CD1c-positive myeloid dendritic cell (primary cell): ENCODE measurements around the gene KDM4C.

Experiments
- DNase-seq: peaks from one replicate; pipeline ENCODE4 v3.0.0-alpha.2; 2016; ENCODE audit errors: extremely low spot score

KDM4C gene

DNA sequence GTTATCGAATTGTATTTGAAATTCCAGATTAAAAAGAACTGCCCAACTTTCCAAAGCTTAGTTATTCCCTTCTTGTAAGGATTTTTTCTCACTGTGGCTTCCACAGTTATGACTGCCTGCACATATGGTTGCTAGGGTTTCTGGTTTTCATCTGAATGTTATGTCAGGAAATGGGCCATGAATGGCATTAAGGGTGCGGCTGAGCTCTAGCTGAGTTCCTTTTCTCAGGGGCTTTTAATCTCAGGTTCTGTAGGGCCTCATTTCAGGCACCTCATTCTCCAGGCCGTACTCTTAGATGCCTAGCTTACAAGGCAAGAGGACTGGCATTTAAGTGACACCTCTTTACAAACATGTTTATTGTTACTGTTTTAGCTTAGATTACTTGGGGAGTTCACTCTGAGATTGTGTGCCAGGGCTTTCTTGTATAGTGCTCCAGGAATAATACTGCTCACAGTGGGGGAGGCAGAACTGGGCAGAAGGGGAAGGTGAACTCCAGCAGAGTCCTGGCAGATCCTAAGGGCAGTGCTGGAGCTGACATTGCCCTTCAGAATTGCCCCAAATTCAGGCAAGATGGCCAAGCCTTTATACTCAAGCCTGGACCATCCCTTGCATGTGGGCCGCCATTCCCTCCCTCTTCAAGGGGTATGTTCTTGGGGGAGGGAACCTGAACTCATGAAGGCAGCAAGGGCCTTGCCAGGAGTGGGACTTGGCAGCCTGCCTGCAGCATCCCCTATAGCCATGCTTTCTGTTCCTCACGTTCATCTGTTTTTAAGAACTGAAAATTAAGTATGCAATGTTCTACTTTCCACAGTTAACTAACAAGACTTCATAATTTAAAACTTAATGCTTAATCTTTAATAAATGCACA is 111.5 kb downstream of the KDM4C start:
- no peak for DNase-seq

DNA sequence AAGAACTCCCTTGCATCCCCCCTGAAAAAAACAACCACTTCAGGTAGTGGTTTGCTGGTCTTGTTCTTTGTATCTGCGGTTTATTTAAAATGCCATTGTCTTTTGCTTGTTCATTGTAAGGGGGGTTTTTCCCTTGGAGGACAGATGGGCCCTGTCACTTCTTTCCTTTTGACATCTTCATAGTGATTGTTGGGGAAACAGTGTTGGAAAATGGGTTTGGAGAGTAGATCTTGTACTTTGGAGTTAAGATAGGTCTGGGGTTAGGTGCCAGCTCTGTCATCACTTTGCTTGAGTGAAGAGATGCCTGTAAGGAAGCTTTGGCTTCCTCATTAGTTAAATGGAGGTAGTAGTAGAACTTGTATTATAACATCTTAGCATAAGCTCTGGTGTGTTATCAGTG is 112.4 kb downstream of the KDM4C start:
- no peak for DNase-seq

DNA sequence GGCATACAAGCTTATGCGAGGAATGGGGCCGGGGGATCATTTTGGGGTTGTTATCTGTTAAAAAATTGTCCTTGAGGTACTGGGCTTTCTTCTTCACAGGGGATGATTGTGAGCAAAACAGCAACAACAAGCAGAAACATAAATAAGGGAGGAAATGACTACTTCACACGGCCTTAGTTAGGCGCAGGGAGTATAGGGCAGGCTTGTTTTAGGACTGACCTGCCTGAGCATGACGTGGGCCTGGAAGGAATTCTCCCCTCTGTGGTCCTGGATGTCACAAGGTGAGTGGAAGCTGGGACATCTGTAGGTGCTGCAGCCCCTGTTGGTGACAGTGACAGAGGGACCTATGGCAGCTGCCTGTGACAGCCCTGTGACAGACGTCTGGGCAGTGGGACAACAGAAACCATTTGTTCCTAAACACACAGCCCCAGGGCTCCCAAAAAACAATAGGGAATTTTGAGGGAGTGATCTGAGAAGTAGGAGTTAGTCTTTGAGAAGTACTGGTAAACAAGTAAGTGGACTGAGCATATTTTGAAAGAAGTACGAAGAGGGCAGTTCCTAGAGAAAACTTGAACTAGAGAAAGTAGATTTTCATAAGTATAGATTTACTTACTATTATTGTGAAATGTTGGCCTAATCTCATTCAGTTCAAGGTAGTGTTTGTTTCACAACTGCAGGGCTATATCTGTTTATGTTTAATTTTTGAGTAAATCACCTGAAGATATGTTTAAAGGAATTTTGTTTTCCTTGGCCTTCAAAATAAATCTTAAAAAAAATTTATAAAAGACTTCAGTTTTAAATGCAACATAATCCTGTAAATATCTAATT is 113.1 kb downstream of the KDM4C start:
- no peak for DNase-seq

DNA sequence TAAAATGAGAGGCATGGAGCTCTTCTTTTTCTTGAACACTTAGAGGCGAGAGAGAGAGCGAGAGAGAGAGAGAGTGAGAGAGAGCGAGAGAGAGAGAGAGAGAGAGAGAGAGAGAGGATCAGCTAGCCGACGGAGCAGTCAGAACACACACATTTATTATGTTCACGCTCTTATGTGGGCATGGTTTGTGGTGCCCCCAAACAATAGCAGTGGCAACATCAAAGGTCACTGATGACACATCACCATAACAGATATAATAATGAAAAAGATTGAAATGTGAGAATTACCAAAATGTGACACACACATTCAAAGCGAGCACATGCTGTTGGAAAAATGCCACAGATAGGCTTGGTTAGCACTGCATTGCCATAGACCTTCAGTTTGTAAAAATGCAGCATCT is 116.1 kb downstream of the KDM4C start:
- DNase-seq, result no peak

DNA sequence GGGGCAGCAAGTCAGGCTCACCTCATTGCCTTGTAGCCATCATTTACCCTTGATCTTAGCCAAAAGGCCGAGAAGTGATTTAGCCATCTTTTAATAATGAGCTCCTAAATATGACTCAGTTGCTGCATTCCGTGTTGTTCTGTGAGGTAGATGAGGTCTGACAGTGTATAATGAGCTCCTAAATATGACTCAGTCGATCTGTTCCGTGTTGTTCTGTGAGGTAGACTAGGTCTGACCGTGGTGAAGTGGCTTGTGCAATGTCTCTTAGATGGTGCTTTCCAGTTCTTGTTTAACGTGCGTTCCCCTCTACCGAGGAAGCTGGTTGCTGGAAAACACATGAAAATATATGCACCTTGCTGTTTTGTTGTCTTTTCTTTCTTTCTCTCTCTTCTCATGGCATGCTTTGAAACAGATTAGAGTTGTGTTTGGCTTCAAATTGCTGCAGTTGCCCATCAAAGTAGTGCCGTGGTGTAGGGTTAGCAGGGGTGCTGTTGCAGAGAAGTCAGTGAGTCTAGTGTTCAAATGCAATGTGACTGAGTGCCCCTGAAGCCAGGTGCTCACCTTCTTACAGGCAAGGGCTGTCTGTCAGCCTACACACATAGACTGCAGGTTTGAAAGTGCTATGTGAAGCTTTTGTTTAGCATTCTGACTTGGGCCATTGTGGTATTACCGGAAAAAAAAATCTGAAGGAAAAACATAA is 118.6 kb downstream of the KDM4C start:
- DNase-seq, result no peak

DNA sequence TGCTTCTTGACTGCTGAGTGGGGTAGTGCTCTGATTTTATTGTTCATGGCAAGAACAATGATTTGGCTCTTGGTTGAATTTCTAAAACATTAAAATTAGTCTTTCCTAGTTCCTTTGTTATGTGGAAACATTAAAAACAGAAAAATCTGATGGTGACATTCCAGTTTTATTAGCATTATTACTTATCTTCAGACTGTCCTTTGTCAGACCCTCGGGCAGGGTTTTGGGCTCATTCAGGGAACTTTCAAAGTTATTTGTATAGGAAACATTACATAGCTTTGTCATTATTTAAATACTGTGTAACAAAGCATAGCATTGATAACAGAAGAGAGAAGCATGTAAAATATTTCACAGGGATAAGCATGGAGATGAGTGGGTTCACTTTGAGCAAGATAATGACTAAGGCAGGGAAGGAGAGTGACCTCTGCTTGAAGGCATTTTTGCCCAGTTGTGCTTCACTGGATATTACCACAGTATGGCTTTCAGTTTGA is 119.9 kb downstream of the KDM4C start:
- no peak for DNase-seq

DNA sequence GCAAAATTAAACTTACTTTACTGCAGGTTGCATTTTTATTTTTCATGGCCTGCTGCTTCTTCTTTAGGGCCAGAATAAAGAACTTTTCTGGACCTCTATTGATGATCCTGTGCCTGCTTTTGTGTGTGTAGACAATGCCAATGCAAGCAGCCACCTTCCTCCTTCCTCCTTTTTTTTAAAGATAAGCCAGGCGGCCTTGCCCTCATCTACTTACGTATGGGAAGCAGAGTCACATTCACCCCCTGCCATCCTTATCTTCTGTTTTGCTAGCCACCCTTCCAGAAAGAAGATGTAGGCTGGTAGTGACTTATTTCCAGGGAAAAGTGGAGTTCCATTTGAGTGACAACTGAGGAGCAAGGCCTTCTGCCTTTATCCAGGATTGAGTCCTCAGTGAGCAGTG is 122.9 kb downstream of the KDM4C start:
- DNase-seq, result no peak

DNA sequence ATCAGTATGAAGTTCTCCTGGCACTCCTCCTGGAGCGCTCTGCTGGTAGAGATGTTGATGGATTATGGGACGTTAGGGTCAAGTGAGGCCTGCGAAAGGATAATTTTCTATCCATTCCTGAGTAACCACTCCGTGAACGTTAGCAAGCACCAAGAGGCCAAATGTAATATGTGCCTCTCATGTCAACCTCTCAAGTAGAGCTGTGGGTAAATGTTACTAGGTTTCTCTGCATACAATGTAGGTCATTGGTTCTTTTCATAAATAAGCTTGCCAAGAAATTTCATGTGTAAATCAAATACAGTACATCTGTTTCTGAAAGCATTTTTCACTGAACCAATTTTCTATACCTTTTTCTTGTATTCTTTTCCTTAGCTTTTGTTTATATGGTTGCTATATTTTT is 126.3 kb downstream of the KDM4C start:
- DNase-seq, result no peak

DNA sequence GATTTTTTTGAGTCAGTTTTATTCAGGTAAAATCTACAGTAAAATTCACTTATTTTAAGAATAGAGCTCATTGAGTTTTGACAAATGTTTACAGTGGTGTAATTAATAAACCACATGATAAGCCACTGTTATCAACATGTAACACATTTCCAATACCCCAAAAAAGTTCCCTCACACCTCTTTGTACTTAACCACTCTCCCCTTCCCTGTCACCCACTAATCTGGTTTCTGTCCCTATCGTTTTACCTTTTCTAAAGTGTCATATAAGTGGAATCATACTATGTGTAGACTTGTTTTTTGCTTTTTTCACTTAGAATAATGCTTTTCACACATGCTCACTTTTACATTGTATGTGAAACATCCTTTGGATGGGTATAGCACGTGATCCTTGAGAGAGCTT is 127.2 kb downstream of the KDM4C start:
- DNase-seq, result no peak

DNA sequence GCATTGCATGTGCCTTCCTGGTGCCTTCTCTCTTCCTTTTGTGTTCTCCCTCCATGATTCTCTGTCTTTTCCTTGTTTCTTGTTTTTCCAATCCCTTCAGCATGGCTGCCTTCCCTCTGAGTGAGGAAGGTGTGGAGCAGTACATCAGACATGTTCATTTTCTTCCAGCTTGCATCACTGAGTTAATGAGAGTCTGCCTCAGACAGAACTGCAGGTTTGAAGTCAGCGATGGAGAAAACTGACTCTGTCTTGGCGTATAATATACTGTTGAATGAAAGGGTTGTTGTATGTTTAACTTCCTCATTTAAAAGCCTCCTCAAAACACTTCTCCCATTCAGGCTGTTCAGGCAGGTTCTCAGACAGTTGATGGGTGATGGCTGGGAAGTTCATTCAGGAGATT is 129.3 kb downstream of the KDM4C start:
- no peak for DNase-seq

DNA sequence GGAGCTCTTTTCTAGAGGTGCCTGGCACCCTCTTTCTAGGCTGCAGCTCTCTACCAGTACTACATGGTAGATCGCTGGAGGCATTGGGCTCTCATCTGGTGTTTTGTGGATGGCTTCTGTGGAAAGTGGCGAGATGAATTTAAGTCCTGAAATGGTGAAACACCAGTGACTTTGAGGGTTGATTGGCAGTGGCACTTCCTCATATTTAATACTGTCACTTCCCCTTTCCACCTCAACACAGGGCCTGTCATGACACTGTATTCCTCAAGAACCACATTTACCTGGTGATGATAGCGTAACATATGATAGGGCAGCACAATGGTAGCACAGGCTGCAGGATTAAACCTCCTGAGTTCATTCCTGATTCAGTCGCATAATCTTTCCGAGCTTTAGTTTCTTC is 132.1 kb downstream of the KDM4C start:
- DNase-seq, result peak; percentile 38

DNA sequence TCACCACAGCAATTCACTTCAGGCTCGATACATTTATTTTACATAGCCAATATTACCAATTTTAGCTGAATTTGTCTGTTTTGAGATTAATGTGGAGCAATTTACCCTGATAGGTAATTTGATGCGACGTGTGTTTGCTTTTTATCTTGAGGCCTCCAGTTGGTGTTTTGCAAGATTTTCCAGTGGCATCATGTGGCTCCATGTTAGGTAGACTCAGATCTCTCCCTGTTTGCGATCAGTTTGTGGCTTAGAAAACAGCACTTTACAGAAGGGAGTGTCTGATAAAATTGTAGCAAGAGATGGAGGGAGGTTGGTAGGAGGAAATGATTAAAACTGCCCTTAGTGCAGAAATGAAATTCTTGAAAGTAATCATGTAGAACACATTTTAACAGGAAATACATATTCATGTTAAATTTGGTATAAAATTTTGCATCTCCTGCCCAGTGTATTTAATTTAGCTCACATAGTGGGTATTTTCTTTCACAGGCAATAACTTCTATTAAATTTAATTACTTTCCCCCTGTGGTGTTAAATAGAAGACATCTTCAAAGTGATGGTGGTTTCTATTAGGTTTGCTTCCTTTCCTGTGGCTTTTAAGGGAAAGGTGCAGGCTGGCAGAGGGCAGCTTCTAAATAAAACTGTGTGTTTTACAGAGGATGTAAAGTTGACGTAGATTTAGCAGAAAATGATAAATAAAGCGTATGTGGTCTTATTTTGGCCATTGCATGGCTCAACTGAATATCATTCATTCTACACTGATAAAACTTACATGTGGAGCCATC is 135.8 kb downstream of the KDM4C start:
- no peak for DNase-seq

DNA sequence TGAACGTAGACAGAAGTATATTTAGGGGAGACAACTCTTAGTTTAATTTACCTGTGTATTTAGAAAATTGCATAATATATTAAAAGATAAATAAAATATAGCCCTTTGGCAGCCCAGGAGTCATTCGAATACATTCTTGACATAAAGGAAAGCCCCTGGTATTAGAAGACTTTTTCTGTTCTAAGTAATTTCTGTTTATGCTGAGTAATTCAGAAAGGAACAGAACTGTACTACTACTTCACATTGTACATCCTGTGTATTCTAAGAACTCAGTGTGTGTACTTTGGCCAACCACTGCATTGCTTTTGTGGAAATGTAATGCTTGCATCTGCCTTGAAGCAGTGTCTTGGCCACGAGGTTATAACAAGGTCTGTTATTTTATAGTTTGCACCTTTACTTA is 136.4 kb downstream of the KDM4C start:
- no peak for DNase-seq

DNA sequence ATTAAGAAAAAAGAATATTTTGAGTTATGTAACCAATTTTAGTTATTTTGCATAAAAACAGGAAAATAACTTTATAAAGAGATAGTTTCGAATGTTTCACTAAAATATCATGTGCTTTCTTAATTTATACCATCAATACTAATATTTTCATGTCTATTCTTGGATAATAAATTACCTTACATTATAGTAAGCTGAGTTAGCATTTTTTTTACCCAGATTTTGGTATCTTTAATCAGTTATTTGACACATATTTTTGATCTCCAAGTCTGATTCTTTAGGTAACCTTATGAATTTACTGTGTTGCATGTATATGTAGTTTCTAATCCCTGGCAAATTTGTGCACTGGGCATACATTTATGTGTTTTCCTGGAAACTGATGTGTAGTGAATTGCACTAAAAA is 138.0 kb downstream of the KDM4C start:
- DNase-seq, result no peak

DNA sequence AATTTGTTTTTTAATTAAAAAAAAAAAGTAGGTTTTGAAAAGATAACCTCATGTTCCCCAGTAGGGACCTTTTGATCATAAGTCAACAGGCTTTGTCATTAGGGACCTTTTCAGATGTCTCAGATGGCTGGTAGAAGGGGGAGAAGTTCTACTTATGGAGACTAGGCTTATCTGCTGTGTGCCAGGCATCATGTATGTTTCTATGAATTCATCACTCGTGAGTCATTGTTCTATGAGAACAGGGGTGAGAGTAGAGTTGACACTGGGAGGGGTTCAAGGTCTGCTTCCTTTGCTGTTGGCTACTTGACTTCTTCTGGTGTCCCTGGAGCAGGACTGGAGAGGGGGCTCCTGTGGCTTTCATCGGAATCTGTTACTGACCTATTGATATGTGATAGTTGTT is 138.8 kb downstream of the KDM4C start:
- no peak for DNase-seq

DNA sequence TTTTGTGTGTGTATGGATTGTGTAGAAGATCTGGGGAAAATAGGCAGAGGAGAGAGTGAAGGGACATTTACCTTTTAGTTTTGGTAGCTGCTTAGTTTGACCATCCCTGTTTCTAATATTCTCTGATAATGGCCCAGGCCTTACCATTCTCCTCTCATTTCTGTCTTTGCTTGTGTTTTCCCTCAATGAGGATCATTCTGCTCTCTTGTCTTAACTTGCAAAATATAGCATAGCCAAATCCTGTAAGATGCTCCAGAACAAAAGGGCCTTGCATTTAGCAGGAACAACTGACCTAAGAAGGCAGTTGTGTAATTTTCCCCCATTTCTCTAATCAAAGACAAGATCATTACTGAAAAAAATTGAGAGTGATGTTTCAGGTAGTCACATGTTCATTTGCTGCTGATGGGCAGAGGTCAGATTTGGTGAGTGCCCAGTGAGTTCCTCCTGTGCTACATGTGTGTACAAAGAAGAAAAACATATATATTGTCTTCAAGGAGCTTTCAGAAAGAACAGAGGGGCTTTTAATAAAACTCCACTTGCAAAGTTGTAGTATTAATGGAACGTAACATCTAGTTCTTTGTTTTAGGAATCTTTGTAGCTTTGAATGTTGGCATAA is 139.5 kb downstream of the KDM4C start:
- DNase-seq, result no peak

DNA sequence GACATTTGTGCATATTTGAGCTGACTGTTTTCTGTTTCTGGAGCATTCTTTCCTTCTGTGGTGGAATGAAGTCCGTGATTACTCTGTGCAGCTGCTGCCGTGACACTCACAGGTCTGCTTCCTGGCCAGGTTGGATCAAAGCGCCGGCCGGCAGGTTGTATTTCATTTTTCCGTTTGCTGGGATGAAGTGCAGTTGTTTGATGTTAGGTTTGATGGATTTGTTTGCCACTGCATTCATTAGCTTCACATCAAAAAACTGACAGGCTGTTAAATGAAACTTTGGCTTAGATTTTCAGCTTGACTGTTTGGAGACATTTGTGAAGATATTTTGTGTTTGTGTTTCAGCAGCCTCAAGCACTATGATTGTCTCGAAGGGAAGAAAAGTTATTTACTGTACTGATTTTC is 140.1 kb downstream of the KDM4C start:
- DNase-seq, result no peak

DNA sequence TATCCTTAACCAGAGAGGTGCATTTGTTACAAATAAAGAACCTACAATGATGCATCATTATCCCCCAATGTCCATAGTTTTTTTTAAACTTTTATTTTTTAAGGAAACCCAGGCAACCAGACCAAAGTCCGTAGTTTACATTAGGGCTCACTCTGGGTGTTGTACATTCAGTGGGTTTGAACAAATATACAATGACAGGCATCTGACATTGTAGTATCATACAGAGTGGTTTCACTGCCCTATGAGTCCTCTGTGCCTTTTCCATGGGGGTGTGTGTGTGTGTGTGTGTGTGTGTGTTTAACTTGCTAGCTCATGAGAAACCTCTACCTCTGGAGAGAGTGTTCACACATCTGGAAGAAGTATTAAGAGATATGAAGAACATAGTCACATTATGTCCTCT is 141.5 kb downstream of the KDM4C start:
- no peak for DNase-seq

DNA sequence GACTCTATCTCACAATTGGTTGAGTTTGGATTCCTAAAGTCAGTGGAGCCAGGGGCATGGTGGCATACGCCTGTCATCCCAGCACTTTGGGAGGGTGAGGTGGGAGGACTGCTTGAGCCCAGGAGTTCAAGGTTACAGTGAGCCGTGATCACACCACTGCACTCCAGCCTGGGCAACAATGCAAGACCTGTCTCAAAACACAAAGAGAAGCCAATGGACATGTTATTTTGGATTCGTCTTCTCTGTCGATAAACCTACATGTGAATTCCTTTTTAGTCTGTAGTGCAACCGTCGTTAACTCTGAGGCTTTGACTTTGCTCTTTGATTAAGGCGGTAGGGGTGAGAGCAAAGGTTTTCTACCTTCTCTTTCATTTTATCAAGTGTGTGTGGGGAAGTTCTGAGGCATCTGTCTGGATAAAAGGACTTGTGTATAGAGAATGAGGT is 142.7 kb downstream of the KDM4C start:
- DNase-seq, result no peak

DNA sequence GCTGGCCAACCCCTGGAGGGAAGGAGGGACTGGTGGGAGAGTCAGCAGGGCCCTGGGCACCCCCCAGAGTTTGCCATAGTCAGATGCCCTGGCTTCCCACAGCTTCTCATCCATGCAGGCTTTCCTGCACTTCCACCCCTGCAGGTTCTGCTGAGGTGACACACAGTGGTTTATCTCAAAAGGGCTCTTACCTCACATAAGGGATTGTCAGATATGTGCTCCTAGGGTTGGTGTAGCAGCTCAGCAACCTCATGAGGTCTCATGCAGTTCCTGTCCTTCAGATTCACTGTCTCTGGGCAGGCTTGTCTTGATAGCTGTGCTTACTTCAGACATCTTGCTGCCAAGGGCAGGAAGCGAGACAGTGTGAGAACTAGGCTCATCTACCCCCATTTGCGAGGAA is 143.4 kb downstream of the KDM4C start:
- no peak for DNase-seq

DNA sequence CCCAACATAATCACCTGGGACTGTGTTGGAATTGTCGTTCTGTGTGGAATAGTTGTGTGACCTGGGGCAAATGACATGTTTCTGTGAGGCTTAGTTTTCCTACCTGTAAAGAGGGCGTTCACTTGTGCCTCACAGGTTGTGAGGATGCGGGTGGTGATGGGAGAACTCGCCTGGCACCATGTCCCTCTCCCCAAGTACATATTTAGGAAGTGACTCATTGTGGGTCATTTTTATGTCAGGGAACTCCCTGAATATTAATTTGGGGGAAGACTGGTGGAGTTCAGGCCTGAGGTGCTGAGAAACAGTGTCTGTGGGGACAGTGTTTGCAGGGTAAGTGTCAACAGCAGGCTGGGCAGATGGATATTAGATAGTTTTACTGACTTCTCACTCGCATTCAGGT is 144.7 kb downstream of the KDM4C start:
- no peak for DNase-seq
